HG03025 (cell line): Measurements from ENCODE around the gene VPS50.
"Not testable (repeated sequence)": the region's sequence is repeated elsewhere in the genome, so short reads cannot be mapped to it uniquely, and the experiment has no call there.

ENCODE experiments used
- ATAC-seq: cut with Tn5 transposase; IDR thresholded peaks from one replicate; pipeline ENCODE4 v1.9.1; 2021; ENCODE audit warnings: mild to moderate bottlenecking, moderate library complexity; ENCODE audit not compliant: unreplicated experiment, low FRiP score

Gene VPS50

DNA sequence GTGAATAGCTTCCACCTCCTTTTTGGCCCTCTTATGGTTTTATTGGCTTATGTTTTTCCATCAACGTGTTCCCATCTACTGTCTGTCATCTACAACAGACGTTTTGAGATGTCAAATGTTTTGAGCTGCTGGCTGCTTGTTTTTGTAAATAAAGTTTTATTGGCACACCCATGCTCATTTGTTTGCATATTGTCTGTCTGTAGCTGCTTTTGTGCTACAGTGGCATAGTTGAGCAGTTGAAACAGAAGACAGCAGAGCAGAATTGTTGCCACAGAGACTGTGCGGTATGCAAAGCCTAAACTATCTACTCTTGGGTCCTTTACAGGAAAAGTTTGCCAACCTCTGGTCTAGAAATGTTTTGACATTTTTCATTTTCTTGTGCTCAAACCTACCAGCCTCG, 88.7 kb downstream of the VPS50 start:
- ATAC-seq, result no peak

DNA sequence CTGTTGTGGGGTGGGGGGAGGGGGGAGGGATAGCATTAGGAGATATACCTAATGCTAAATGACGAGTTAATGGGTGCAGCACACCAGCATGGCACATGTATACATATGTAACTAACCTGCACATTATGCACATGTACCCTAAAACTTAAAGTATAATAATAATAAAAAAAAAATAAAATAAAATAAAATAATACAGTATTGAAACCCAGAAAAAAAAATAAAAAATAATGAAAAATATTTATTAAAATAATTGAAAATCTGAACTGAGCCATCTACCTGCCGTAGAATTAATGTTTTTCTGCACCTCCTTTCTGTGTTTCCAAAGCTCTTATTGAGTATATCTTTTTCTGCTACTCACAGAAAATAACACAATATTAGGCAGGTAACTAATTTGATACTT, 94.1 kb downstream of the VPS50 start:
- not testable (repeated sequence) for ATAC-seq

DNA sequence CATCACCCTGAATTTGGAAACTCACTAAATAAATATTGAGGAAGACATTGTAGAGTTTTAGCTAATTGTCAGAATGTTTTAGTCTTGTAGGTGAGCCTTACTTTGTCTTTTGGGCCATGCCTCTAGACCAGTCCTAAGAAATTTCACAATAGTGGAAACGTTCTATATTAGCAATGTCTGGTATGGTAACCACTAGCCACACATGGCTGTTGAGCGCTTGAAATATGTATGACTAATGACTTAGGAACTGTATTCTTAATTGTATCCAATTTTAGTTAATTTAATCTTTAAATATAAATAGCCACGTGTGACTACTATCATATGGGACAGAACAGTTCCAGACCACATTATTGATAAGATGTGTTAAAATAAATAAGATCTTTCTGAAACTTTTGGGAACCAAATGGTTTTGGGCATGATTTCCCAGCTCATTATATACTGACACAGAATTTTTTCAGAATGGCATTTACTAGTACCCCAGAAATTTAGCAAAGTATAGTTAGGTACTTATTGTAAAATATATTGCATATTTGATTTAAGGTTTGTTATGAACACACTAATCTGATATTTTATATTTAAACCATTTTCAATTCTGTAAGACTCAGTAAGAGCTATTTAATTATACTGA, 95.0 kb downstream of the VPS50 start:
- ATAC-seq, result no peak

DNA sequence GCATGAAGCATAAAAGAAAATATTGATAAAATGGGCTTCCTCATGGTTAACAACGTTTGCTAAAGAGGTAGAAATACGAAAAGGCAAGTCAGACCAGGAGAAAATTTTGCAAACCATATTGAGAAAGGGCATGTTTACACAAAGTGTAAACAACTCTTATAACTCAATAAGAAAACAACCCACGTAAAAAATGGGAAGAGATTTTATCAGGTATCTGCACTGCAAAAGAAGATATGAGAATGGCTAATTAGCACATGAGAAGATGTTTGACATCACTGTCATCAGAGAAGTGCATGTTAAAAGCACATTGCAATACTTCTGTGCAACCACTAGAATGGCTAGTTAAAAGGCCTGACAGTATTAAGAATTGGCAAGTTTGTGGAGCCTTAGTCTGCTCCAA, 99.5 kb downstream of the VPS50 start:
- ATAC-seq, result no peak

DNA sequence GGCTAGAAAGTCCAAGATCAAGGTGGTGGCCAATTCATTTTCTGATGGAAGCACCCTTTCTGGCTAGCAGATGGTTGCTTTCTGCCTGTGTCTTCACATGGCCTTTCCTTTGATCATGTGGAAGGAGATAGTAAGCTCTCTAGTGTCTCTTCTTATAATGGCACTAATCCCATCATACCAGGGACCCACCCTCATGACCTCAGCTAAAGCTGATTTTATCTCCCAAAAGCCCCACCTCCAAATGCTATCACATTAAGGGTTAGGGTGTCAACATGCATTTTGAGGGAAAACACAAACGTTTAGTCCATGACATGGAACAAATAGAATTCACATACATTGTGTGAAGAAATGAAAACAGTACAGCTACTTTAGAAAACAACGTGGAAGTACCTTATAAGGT, 100.0 kb downstream of the VPS50 start:
- ATAC-seq, result no peak

DNA sequence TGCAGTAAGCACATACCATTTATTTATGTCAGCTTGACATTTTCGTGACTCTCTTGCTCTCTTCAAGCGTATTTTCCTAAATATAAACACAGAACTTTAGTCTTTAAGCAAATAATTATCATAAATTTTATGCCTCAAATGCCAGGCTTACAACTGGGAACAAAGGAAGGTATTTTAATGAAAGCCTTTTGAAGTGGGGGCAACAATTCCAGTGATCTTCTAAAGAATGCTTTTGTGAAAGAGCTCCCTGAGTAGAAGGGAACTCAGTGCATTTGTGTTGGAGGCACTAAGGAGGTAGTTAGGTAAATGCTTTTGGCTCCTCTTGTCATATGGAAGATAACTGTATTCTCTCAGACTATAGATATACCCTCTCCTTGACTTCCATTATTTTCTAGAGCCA, 104.9 kb downstream of the VPS50 start:
- no peak for ATAC-seq

DNA sequence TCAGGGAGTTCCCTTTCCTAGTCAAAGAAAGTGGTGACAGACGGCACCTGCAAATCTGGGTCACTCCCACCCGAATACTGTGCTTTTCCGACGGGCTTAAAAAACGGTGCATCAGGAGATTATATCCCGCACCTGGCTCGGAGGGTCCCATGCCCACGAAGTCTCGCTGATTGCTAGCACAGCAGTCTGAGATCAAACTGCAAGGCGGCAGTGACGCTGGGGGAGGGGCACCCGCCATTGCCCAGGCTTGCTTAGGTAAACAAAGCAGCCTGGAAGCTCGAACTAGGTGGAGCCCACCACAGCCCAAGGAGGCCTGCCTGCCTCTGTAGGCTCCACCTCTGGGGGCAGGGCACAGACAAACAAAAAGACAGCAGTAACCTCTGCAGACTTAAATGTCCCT, 110.0 kb downstream of the VPS50 start:
- ATAC-seq, result not testable (repeated sequence)

DNA sequence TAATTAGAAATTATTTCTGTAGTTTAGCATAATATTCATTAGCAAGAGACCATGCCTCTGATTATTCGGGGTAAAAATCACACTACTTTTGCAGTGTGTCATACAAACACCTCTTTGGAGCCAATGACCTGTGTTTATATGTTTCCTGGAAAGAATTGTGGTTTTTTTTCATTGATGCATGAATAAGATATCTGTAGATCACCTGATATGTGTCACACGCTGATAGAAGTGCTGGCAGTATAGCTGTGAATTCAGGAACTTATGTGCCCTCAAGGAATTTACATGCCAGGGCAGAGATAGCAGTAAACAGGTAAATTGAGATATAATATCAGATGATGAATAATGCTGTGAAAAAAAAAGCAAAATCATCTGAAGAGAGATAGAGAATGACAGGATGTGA, 118.2 kb downstream of the VPS50 start:
- no peak for ATAC-seq

DNA sequence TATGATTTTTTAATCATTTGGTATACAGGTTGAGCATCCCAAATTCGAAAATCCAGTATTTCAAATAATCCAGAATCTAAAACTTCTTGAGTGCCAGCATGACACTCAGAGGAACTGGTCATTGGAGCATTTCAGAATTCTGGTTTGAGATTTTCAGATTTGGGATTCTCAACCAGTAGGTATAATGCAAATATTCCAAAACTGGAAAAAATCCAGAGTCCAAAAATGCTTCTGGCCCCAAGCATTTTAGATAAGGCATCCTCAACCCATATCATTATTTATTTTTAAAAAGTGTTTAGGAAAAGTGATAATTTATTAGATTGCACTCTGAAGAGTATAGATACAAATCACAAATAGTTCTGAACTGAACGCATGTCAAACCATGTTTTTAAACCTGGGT, 120.7 kb downstream of the VPS50 start:
- no peak for ATAC-seq

DNA sequence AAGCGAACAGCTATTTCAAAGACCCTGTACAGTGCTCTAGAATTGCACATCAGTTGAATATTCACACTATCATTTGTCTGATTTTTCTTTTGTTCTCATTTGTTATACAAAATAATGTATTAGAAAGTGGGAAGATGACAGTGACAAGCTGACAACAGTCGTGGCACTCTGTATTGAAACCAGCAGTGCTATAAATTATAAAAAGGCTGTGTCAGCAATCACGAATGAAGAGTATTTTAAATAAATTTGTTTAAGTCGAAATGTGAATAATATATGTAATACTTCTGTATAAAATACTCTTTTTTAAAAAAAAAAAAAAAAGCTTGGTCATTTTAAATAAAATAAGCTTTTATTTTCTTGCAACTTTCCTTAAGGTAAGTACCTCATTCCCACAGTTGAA, 122.6 kb downstream of the VPS50 start:
- ATAC-seq, result no peak

DNA sequence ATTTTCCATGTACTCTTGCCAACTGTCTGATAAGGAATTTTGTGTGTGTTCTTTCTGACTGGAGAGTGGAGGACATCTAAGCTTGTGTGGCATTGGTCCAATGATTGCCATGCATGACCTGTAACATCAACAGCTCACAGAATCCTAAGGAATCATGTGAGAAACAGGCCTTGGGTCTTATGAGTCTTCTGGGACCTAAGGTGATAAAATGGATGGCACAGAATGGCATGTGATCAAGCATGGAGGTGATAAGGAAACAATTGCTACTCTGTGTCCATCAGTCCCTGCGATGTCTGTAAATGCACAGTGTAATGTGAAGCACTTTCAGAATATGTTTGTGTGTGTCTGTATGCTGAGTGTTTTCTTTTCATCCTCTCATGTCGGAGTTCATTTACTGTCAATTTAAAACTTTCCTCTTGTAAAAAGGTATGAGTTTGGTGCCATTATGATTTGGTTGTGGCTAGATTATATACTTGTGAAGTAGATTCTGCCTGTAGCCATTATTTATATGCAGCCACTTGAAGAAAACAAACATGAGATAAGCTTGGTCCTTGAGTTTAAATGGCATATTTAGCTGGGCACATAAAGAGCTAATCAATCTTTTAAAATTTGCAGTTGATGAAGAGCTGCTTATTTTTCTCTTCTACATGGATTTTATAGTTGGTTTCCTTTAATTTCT, 127.5 kb downstream of the VPS50 start:
- no peak for ATAC-seq

DNA sequence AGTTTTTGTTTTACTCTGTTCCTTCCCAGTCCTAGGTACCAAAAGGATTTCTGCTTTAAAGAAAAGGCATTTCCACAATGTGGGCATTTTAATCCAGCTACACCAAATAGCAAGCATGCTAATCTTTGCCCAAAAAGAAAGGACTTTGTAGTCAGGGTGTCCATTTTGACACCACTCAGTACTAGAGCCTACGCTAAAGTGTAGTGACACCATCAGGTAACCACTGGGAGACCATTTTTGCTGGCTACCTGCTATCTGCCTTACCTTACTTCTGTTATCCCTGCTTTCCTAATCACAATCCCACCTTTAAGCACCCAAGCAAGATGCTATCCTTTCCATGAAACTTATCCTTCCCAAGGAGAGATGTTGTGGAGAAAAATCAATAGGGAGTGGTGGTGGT, 129.7 kb downstream of the VPS50 start:
- ATAC-seq, result no peak

DNA sequence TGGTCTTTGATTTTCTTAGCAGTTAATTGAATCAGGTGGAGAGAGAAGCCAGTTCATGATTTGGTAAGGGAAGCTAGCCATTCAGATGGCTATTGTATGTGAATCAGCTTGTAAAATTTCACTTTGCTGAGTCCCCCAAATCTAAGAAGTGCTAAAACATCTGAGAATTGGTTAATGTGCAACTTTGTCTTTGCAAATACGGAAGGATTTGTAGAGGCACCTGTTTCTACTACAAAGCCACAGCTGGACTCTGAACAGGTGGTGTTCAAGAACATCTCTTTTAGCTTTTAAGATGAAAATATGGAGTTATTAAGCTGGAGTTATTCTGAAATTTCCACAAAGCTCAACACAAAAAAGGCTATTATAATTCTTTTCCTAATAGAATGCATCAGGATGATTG, 132.6 kb downstream of the VPS50 start:
- no peak for ATAC-seq

DNA sequence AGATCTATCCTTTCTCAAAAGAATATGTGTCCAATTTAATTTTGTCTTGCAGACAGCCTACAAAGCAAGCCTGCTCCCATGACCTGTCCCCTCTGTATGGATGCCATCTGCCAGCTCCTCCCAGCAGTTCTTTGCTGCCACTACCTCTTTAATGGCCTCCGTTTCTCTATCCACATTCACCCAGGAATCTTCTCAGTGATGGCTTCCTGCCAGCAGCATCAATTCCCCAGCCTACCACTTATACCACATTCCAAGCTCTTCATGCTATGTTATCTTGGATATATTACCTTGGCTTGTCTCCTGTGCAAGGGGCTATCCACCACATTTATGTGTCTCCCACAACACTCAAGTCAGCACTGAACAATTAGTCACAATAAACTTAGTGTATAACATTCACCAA, 133.2 kb downstream of the VPS50 start:
- no peak for ATAC-seq

DNA sequence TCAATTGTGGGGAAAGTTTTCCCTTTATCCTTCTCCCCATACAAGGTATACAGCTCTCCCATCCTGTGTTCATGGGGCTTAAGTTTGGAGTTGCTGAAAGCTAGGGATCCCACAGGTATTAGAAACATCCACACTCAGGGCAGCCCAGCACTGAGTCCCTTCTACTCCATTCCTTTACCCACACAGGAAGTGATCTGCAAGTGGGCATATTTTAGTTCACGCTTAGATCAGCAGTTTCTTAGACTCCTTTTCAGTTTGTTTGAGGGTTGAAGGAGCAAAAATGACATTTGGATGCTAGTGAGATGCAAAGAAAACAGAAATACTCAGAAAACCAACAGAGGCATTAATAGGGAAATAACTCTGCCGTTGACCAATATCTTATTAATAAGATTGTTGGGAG, 134.7 kb downstream of the VPS50 start:
- ATAC-seq, result no peak

DNA sequence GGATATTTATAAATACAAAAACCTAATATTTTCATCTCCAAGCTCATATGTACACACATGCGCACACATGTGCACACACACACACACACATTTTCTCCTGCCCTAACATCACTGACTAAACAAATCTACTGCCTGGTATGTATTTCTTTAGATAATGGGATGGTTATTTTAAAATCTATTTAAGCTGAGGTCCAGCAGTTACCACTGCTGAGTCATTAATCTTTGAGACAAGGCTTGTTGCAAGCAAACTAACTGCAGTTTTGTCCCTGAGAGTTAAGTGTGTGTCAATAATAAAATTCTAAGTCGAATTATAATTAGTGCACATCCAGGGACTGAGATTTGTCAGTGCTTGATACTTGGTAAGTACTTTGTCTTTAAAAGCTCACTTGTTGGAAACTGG, 135.1 kb downstream of the VPS50 start:
- ATAC-seq, result no peak

DNA sequence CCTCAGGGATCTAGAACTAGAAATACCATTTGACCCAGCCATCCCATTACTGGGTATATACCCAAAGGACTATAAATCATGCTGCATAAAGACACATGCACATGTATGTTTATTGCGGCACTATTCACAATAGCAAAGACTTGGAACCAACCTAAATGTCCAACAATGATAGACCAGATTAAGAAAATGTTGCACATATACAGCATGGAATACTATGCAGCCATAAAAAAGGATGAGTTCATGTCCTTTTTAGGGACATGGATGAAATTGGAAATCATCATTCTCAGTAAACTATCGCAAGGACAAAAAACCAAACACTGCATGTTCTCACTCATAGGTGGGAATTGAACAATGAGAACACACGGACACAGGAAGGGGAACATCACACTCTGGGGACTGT, 138.8 kb downstream of the VPS50 start:
- not testable (repeated sequence) for ATAC-seq

DNA sequence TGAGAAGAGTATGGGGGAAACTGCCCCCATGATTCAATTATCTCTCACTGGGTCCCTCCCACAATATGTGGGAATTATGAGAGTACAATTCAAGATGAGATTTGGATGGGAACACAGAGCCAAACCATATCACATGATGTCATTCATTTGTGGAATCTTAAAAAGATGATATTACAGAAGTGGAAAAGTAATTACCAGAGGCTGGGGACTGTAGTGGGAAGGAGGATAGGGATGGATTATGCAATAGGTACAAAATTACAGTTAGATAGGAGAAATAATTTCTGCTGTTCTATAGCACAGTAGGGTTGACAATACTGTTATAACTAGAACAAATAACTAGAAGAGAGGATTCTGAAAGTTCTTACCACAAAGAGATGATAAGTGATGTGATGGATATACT, 141.4 kb downstream of the VPS50 start:
- no peak for ATAC-seq

DNA sequence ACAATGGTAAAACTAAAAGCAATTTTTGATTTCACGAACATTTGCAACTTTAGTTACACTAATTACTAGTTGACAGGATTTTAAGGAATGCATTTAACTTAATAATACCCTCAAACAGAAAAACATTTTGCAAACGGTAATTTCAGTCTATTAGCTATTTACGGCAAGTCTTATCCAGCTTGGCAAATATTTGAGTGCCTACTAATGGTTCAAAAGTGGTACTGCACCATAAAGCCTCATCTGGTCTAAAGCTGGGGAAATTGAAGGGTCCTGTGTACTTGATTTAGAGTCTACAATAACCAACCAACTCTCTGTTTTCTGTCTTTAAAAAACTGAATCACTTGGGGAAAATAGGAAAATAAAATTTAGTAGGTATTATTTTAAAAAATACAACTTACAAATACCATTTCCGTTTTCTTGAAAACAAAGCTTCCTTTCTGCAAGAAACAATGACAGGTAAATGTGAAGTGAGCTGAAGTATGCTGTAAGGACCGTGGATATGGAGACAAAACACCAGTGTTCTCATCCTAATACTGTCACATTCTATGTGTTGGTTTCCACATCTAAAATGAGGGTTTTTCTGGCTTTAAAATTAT, 142.3 kb downstream of the VPS50 start:
- ATAC-seq, result peak; percentile 51

DNA sequence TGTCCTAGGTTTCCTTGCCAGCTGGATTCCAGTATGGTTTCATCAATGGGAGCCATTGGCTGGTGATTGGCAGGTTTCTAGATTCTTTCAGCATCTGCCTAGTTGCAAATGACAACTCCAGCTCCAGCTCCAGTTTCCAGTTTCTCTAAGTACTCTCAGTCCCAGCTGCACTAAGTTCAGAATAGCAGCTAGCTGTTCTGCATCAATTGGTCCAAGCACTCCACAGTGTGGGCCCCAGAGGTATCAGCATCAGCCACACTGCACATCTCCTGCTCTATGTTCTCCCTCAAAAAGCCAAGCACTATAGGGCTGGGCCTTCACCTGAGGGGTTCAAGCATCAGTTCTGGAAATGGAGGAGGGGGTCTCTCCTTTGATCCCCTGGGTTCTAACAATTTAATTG, 143.4 kb downstream of the VPS50 start:
- ATAC-seq, result peak; percentile 41

DNA sequence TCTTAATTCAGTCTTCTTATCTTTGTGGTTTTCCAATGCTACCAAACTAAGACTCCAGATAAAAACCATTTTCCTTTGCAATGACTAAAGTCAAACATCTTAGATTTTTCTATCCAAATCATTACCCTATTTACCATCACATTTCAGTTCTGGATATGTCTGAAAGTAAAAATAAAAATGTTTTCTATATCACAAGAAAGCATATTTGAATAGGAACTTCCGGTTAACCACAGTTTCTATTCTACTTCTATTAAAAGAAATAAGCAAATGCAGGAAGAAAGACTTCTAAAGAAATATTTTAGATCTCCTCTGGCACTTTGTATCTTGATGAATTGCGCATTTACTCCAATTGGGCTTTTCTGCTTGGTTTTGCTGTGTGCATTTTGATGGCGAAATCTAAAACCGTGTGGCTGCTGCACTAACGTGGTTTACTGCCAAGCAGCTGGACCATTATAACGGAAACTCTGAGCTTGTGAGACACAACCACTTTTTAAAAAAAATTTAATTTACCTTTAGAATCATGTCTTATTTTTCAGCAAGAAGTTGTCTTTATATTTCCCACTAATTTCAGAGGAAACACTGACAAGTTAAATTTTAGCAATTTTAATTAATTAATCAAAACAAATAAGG, 146.1 kb downstream of the VPS50 start:
- peak; percentile 63 for ATAC-seq

DNA sequence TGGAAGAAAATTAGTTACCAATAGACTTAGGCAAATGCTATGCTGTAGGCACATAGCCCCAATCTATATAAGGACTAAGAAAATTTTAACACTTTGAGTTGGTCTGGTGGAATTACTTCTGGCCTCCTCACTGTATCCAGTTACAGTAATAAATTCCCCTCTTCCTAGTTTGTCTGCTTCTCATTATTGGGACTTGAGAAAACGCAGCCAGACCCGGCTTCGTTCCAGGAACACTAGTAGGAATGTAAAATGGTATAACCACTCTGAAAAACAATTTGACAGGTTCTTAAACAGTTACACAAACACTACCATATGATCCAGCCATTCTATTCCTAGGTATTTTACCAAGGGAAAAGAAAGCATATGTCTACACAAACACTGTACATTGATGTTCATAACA, 150.2 kb downstream of the VPS50 start:
- no peak for ATAC-seq
